Measurements from ENCODE around the gene PKDREJ.
"Not testable (repeated sequence)": the region's sequence is repeated elsewhere in the genome, so short reads cannot be mapped to it uniquely, and the experiment has no call there.

DNA sequence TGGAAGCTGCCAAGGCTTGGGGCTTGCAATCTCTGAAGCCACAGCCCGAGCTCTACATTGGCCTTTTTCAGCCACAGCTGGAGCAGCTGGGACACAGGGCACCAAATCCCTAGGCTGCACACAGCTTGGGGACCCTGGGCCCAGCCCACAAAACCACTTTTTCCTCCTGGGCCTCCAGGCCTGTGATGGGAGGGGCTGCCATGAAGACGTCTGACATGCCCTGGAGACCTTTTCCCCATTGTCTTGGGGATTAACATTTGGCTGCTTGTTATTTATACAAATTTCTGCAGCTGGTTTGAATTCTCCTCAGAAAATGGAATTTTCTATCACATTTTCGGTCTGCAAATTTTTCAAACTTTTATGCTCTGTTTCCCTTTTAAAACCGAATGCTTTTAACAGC is 2.5 kb upstream of the PKDREJ start:
- TF ChIP-seq CTCF, POLR2A (IDR thresholded peaks at IDR 0.05): not testable (repeated sequence)

Data from thyroid gland (tissue), 4 donors.